DND-41 (cell line): ENCODE results near the gene SKAP1.
"Not testable (repeated sequence)": the region's sequence is repeated elsewhere in the genome, so short reads cannot be mapped to it uniquely, and the experiment has no call there.

Experiments used
- ATAC-seq: fragments of 200-7000 bp; cut with Tn5 transposase; 3 replicates; pipeline ENCODE4 v1.9.1; 2021; ENCODE audit warnings: low read depth; ENCODE audit not compliant: insufficient read depth
- DNase-seq: peaks from one replicate; pipeline ENCODE4 v3.0.0-alpha.2; 2020
- H2AFZ ChIP-seq: 2 replicates; pipeline ENCODE4 v1.6.0; 2012; ENCODE audit warnings: low read depth, low read length
- H3K27ac ChIP-seq: 2 replicates; pipeline ENCODE4 v1.5.1; 2012; ENCODE audit warnings: low read length, inconsistent platforms
- H3K27me3 ChIP-seq: fragments of 200-600 bp; sonication (generic); 2 replicates; pipeline ENCODE4 v1.6.0; 2012; ENCODE audit warnings: low read length, mild to moderate bottlenecking, inconsistent platforms; ENCODE audit not compliant: insufficient read depth, poor library complexity
- H3K36me3 ChIP-seq: 2 replicates; pipeline ENCODE4 v1.5.1; 2012; ENCODE audit warnings: low read length, inconsistent platforms; ENCODE audit not compliant: insufficient read depth
- H3K4me1 ChIP-seq: 2 replicates; pipeline ENCODE4 v1.5.1; 2012; ENCODE audit warnings: mild to moderate bottlenecking, low read length; ENCODE audit not compliant: insufficient read depth
- H3K4me2 ChIP-seq: 2 replicates; pipeline ENCODE4 v1.6.0; 2012; ENCODE audit warnings: mild to moderate bottlenecking, moderate library complexity, low read length, inconsistent platforms; ENCODE audit not compliant: insufficient read depth
- H3K4me3 ChIP-seq, 2 experiments: fragments of 200-600 bp in 1 of 2; shearing (Covaris generic) in 1 of 2; 2 replicates each; pipeline ENCODE4 v1.5.1; 2012 to 2016; ENCODE audit warnings: inconsistent platforms in 2 of 2, low read length in 2 of 2, mild to moderate bottlenecking in 2 of 2, low read depth in 1 of 2, moderate library complexity in 1 of 2
- H3K79me2 ChIP-seq: 2 replicates; pipeline ENCODE4 v1.6.0; 2012; ENCODE audit warnings: low read length, inconsistent platforms; ENCODE audit not compliant: insufficient read depth
- H3K9ac ChIP-seq: 2 replicates; pipeline ENCODE4 v1.6.0; 2012; ENCODE audit warnings: low read depth, mild to moderate bottlenecking, inconsistent platforms, low read length, moderate library complexity
- H3K9me3 ChIP-seq: 2 replicates; pipeline ENCODE4 v1.5.1; 2012; ENCODE audit warnings: low read length, moderate library complexity, mild to moderate bottlenecking, inconsistent platforms; ENCODE audit not compliant: insufficient read depth, severe bottlenecking
- H4K20me1 ChIP-seq: 2 replicates; pipeline ENCODE4 v1.6.0; 2012; ENCODE audit warnings: low read length; ENCODE audit not compliant: insufficient read depth
- CTCF ChIP-seq: IDR thresholded peaks from 2 replicates; pipeline ENCODE4 v1.5.1; 2012; ENCODE audit warnings: borderline replicate concordance, low read length, moderate library complexity, mild to moderate bottlenecking; ENCODE audit not compliant: poor library complexity, severe bottlenecking; ENCODE audit errors: extremely low read depth
- EZH2 ChIP-seq: IDR thresholded peaks from 3 replicates; pipeline ENCODE4 v1.6.1; 2012; ENCODE audit warnings: borderline replicate concordance, low read depth, mild to moderate bottlenecking, moderate library complexity, low read length, inconsistent platforms; ENCODE audit not compliant: severe bottlenecking

Gene SKAP1

GRCh38 chr17:48426019-48426665 is 3.9 kb downstream of the SKAP1 start:
- H3K4me3 ChIP-seq, result no peak overlapping the region
- DNase-seq, result no peak
- no peak for TF ChIP-seq CTCF
- no peaks in the 10 kb centered on the region for H3K36me3 ChIP-seq
- peaks cover 12% of the 10 kb centered on the region for H4K20me1 ChIP-seq
- no peak overlapping the region for H3K9ac ChIP-seq
- H3K9me3 ChIP-seq, result no peaks in the 10 kb centered on the region
- no peak overlapping the region for H3K27ac ChIP-seq
- H3K27me3 ChIP-seq, result peaks cover 51% of the 10 kb centered on the region
- no peak overlapping the region for H2AFZ ChIP-seq
- H3K4me2 ChIP-seq, result no peak overlapping the region
- no peaks in the 10 kb centered on the region for H3K79me2 ChIP-seq
- no peaks in the 10 kb centered on the region for H3K4me1 ChIP-seq
- no peak for ATAC-seq

- not testable (repeated sequence) for ATAC-seq, H3K4me1 ChIP-seq, H3K9ac ChIP-seq, H3K9me3 ChIP-seq, H2AFZ ChIP-seq, H3K36me3 ChIP-seq, DNase-seq, H3K4me2 ChIP-seq, H3K27ac ChIP-seq, H3K4me3 ChIP-seq, H3K79me2 ChIP-seq, H4K20me1 ChIP-seq
- H3K27me3 ChIP-seq, result peaks cover 38% of the 10 kb centered on the region
These were observed 8.0 kb downstream of the SKAP1 start for GRCh38 chr17:48422060-48422459.

GRCh38 chr17:48420823-48421222 is 9.2 kb downstream of the SKAP1 start:
- Histone ChIP-seq H3K4me1 (no peaks in the 10 kb centered on the region), H3K9ac (no peak overlapping the region), H3K27ac (no peak overlapping the region), H2AFZ (no peak overlapping the region), H3K36me3 (no peaks in the 10 kb centered on the region), H3K27me3 (peaks cover 39% of the 10 kb centered on the region), H3K4me3 (no peak overlapping the region), H3K79me2 (no peaks in the 10 kb centered on the region), H3K4me2 (no peak overlapping the region), H4K20me1 (no peaks in the 10 kb centered on the region), H3K9me3 (no peaks in the 10 kb centered on the region)
- DNase-seq (no peak), ATAC-seq (no peak)
- TF ChIP-seq CTCF, result no peak

- no peaks in the 10 kb centered on the region for H3K9me3 ChIP-seq
- H3K36me3 ChIP-seq, result no peaks in the 10 kb centered on the region
- H3K27me3 ChIP-seq, result peaks cover 52% of the 10 kb centered on the region
- H3K9ac ChIP-seq, result no peak overlapping the region
- TF ChIP-seq EZH2, result no peak
- TF ChIP-seq CTCF, result no peak
- DNase-seq, result no peak
- no peak overlapping the region for H3K4me2 ChIP-seq
- H4K20me1 ChIP-seq, result 0 out of 2 replicates have a peak, but pooled peaks cover 4% of the 10 kb centered on the region
- no peaks in the 10 kb centered on the region for H3K4me1 ChIP-seq
- no peak overlapping the region for H3K4me3 ChIP-seq
- no peak overlapping the region for H2AFZ ChIP-seq
- ATAC-seq, result no peak
- H3K27ac ChIP-seq, result no peak overlapping the region
- no peaks in the 10 kb centered on the region for H3K79me2 ChIP-seq
These were observed 13.0 kb downstream of the SKAP1 start for GRCh38 chr17:48416971-48417370.
